ENCODE measurements around the gene KMT2B.

GRCh38 chr19:35669974-35670373 is 47.8 kb upstream of the KMT2B start:
- TF ChIP-seq YY1 (IDR thresholded peaks at IDR 0.05; ENCODE audit: low read depth) (no peak), EP300 (IDR thresholded peaks at IDR 0.05; ENCODE audit: borderline replicate concordance) (no peak), RAD21 (IDR thresholded peaks at IDR 0.05; ENCODE audit: low read depth) (no peak)
